Measurements from ENCODE around the gene VAV3. TPM values are rescaled to one million over a fixed set of nuclear protein-coding genes. Genes with fewer than 3 reads are reported as not detected.
"Not testable (repeated sequence)": the region's sequence is repeated elsewhere in the genome, so short reads cannot be mapped to it uniquely, and the experiment has no call there.

VAV3 gene
- total and polyA plus RNA-seq, 10 donors, result 10.5 to 63.0 (median 38.8) TPM

DNA sequence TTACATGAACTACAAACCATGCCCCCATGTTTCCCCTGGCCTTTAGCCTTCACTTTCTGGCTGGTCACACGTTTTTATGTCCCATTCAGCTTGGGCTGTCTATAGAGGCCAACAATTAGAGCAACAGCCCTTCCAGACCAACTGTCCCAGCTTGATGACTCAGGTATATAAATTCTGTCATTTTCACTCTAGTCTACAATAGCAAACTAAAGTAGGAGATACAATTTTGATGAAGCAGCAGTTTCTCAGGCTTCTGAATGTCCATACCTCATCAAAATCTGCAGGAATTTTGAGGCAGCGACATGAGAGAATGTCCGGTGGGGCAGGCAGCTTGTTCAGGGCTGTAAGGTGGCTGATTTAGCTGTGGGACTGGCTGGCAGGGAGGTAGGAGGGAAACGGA is 45.6 kb upstream of the VAV3 start:
- Histone ChIP-seq H3K4me3 (no peak overlapping the region), H3K27me3 (replicated peaks in 1 of 7) (no peaks in the 10 kb centered on the region), H3K4me1 (peaks cover 0 to 20% (median 2%) of the 10 kb centered on the region in 6 donors), H3K9me3 (no peaks in the 10 kb centered on the region), H3K36me3 (no peaks in the 10 kb centered on the region), H3K27ac (no peak overlapping the region)
- TF ChIP-seq, protein P1, sequence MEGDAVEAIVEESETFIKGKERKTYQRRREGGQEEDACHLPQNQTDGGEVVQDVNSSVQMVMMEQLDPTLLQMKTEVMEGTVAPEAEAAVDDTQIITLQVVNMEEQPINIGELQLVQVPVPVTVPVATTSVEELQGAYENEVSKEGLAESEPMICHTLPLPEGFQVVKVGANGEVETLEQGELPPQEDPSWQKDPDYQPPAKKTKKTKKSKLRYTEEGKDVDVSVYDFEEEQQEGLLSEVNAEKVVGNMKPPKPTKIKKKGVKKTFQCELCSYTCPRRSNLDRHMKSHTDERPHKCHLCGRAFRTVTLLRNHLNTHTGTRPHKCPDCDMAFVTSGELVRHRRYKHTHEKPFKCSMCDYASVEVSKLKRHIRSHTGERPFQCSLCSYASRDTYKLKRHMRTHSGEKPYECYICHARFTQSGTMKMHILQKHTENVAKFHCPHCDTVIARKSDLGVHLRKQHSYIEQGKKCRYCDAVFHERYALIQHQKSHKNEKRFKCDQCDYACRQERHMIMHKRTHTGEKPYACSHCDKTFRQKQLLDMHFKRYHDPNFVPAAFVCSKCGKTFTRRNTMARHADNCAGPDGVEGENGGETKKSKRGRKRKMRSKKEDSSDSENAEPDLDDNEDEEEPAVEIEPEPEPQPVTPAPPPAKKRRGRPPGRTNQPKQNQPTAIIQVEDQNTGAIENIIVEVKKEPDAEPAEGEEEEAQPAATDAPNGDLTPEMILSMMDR (IDR thresholded peaks at IDR 0.05 in 8 of 11, conservative IDR thresholded peaks at IDR 0.05 in 3 of 11), result no peak
- TF ChIP-seq POLR2AphosphoS5 (IDR thresholded peaks at IDR 0.05) (no peak), POLR2A (IDR thresholded peaks at IDR 0.05) (no peak)
- WGBS, 5 donors, result 88 to 93% (median 91%) methylated on average over 4 of the region's 4 CpGs
- intact Hi-C loops (cut with DNase I; ENCODE audit: low total_unique reads), result no loop called here
- DNase-seq, result no peak

DNA sequence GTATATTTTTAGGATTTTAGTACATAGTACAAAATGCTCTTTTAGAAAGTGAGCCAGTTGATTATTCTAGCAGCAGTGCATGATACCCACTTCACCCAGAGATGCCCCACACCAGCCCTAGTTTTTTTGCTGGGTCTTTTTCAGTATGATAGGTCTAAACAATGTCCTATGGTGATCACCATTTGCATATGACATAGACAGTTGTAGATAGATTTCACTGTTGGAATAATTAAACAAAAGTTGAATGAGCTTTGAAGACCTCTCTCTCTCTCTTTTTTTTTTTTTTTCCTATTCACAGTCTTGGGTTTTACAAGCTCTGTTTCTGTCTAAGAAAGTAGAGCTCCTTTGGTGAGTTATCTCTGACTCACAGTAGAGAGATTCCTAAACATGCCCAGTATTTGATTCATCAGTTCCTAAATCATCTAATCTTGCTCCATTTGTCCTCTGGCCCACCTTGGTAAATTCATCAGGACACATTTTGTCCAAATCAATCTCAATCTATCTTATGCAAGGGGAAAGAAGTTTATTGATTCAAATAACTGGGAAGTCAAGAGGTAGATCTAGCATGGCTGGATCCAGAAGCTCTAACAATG is 44.7 kb upstream of the VAV3 start:
- H3K36me3 ChIP-seq, result no peaks in the 10 kb centered on the region
- H3K4me3 ChIP-seq, result no peak overlapping the region
- no peak for TF ChIP-seq POLR2A (IDR thresholded peaks at IDR 0.05)
- no peak for DNase-seq
- intact Hi-C loops (cut with DNase I; ENCODE audit: low total_unique reads), result no loop called here
- H3K4me1 ChIP-seq, result peaks cover 0 to 20% (median 2%) of the 10 kb centered on the region in 6 donors
- no peak overlapping the region for H3K27ac ChIP-seq
- H3K27me3 ChIP-seq (replicated peaks in 1 of 7), result no peaks in the 10 kb centered on the region
- H3K9me3 ChIP-seq, result no peaks in the 10 kb centered on the region

DNA sequence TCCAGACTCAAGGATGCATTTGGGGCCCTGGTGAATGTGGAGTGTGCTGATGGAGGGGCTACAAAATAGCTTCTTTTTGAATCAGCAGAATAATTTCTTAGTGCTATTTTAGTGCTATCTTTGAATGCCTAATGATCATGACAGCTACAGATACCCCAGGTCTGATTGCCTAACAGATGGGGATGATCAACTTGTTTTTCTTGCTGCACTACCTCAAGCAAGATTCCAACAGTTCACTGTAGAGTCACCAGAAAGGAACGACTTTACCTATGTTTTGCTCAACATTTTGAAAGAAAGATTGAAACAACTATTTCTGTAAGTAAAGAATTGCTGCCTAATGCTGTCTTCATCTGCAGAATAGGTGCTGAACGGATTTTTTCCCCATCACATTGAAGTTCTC is 42.6 kb upstream of the VAV3 start:
- no peak for DNase-seq
- H3K9me3 ChIP-seq, result no peaks in the 10 kb centered on the region
- intact Hi-C loops (cut with DNase I; ENCODE audit: low total_unique reads), result no loop called here
- no peaks in the 10 kb centered on the region for H3K36me3 ChIP-seq
- 70 to 87% (median 81%) methylated on average over 2 of the region's 2 CpGs for WGBS, 5 donors
- peaks cover 0 to 20% (median 2%) of the 10 kb centered on the region in 6 donors for H3K4me1 ChIP-seq
- H3K27ac ChIP-seq, result no peak overlapping the region
- H3K4me3 ChIP-seq, result no peak overlapping the region
- TF ChIP-seq POLR2A (IDR thresholded peaks at IDR 0.05) (no peak), POLR2AphosphoS5 (IDR thresholded peaks at IDR 0.05) (no peak)
- TF ChIP-seq, protein P1 (IDR thresholded peaks at IDR 0.05 in 8 of 11, conservative IDR thresholded peaks at IDR 0.05 in 3 of 11), result no peak
- H3K27me3 ChIP-seq (replicated peaks in 1 of 7), result no peaks in the 10 kb centered on the region

DNA sequence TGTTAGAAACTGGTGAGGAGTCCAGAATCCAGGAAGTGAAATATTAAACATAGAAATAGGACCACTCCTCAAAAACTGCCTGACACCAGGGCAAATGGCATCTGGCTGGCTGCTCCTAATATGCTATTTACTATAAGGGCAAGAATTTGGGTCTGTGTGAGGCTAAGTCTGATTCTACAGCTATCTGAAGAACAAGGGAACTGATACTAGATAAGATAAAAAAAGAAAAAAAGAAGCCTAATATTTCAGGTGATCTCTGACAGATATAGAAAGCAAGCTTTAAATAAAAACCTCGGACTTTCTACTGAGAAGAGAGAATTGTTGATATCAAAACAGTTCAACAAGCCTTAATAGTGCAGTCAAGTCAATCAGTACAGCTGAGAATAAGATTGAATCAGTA is 42.1 kb upstream of the VAV3 start:
- Histone ChIP-seq H3K27me3 (replicated peaks in 1 of 7) (no peaks in the 10 kb centered on the region), H3K4me1 (peaks cover 0 to 20% (median 2%) of the 10 kb centered on the region in 6 donors), H3K9me3 (no peaks in the 10 kb centered on the region), H3K36me3 (no peaks in the 10 kb centered on the region), H3K4me3 (no peak overlapping the region), H3K27ac (no peak overlapping the region)
- TF ChIP-seq, protein P1 (IDR thresholded peaks at IDR 0.05 in 8 of 11, conservative IDR thresholded peaks at IDR 0.05 in 3 of 11), result no peak
- no peak for TF ChIP-seq POLR2AphosphoS5 (IDR thresholded peaks at IDR 0.05)
- TF ChIP-seq POLR2A (IDR thresholded peaks at IDR 0.05), result no peak
- WGBS, 5 donors, result 51 to 82% (median 72%) methylated on average over 1 of the region's 1 CpG
- no peak for DNase-seq
- intact Hi-C loops (cut with DNase I; ENCODE audit: low total_unique reads), result no loop called here

DNA sequence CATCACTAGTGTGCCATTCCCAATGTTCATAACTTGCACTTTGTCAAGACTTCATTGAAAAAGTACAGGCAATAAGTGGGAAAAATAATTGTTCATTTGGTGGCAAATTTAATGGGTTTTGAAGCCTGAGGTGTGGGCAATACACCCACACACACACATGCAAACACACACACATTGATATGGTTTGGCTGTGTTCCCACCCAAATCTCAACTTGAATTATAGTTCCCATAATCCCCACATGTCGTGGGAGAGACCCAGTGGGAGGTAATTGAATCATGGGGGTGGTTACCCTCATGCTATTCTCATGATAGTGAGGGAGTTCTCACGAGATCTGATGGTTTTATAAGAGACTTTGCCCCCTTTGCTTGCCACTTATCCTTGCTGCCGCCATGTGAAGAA is 39.9 kb upstream of the VAV3 start:
- H3K4me1 ChIP-seq, result peaks cover 0 to 25% (median 2%) of the 10 kb centered on the region in 6 donors
- H3K36me3 ChIP-seq; H3K9me3 ChIP-seq; H3K4me3 ChIP-seq; H3K27me3 ChIP-seq (replicated peaks in 1 of 7); DNase-seq; intact Hi-C loops (cut with DNase I; ENCODE audit: low total_unique reads); H3K27ac ChIP-seq: not testable (repeated sequence)
- WGBS, 5 donors, result 73 to 90% (median 85%) methylated on average over 3 of the region's 3 CpGs

All from spleen (tissue), 11 donors.